WTC11 (cell line): ENCODE data around the gene DOCK1. TPM values are rescaled to one million over a fixed set of nuclear protein-coding genes. Genes with fewer than 3 reads are reported as not detected.

ENCODE experiments used
- ATAC-seq: fragments of 200-7000 bp; cut with Tn5 transposase; 2 replicates; pipeline ENCODE4 v1.10.0; 2021; ENCODE audit warnings: mild to moderate bottlenecking, moderate library complexity
- CTCF ChIA-PET: fragments of 300-600 bp; sonication (Branson Sonifier 250); formaldehyde crosslinking; loops from one replicate; lab custom pipeline; 2021; ENCODE audit warnings: antibody characterized with exemption; lab: Charles Lee
- POLR2A ChIA-PET: fragments of 350-600 bp; sonication (Branson Sonifier 250); formaldehyde crosslinking; loops from one replicate; lab custom pipeline; 2021; ENCODE audit warnings: antibody characterized with exemption; lab: Charles Lee
- DNase-seq: peaks from one replicate; pipeline ENCODE4 v3.0.0; 2021; ENCODE audit warnings: low spot score
- H3K27ac Mint-ChIP-seq: 2 replicates; pipeline ENCODE4 v1.8.0; 2021; ENCODE audit warnings: mixed read lengths
- H3K27me3 Mint-ChIP-seq: 2 replicates; pipeline ENCODE4 v1.8.0; 2021; ENCODE audit warnings: low read depth, mild to moderate bottlenecking, moderate library complexity, mixed read lengths
- H3K36me3 Mint-ChIP-seq: 2 replicates; pipeline ENCODE4 v1.8.0; 2021; ENCODE audit warnings: mixed read lengths
- H3K4me1 Mint-ChIP-seq: 2 replicates; pipeline ENCODE4 v1.8.0; 2022; ENCODE audit warnings: mixed read lengths
- H3K4me3 Mint-ChIP-seq: 2 replicates; pipeline ENCODE4 v1.8.0; 2021; ENCODE audit warnings: mild to moderate bottlenecking, moderate library complexity, mixed read lengths
- H3K9me3 Mint-ChIP-seq: 2 replicates; pipeline ENCODE4 v1.8.0; 2021; ENCODE audit warnings: mixed read lengths
- CREB1 ChIP-seq: sonication (generic); formaldehyde crosslinking; IDR thresholded peaks from 2 replicates; pipeline ENCODE4 v1.8.0; 2023; ENCODE audit warnings: mild to moderate bottlenecking, missing genetic modification reagents
- FOXJ3 ChIP-seq: sonication (generic); formaldehyde crosslinking; IDR thresholded peaks from 2 replicates; pipeline ENCODE4 v1.9.0; 2021; ENCODE audit warnings: missing genetic modification reagents, mild to moderate bottlenecking, borderline replicate concordance
- FOXP4 ChIP-seq: sonication (generic); formaldehyde crosslinking; IDR thresholded peaks from 2 replicates; pipeline ENCODE4 v1.8.0; 2022; ENCODE audit warnings: mild to moderate bottlenecking, missing genetic modification reagents
- KAT7 ChIP-seq: sonication (generic); formaldehyde crosslinking; IDR thresholded peaks from 2 replicates; pipeline ENCODE4 v1.8.1; 2023; ENCODE audit warnings: missing genetic modification reagents, mild to moderate bottlenecking, borderline replicate concordance
- MXD4 ChIP-seq: fragments of 250-450 bp; sonication (Bioruptor Pico); IDR thresholded peaks from 2 replicates; pipeline ENCODE4 v1.8.0; 2021; ENCODE audit warnings: mild to moderate bottlenecking, moderate library complexity, borderline replicate concordance
- NFATC4 ChIP-seq: fragments of 250-450 bp; sonication (Bioruptor Pico); IDR thresholded peaks from 2 replicates; pipeline ENCODE4 v1.9.0; 2021; ENCODE audit warnings: mild to moderate bottlenecking
- NFE2L1 ChIP-seq: sonication (generic); formaldehyde crosslinking; IDR thresholded peaks from 2 replicates; pipeline ENCODE4 v1.8.1; 2023; ENCODE audit warnings: missing genetic modification reagents
- PRDM15 ChIP-seq: sonication (generic); formaldehyde crosslinking; IDR thresholded peaks from 2 replicates; pipeline ENCODE4 v1.8.0; 2022; ENCODE audit warnings: missing genetic modification reagents
- RELA ChIP-seq: sonication (generic); formaldehyde crosslinking; IDR thresholded peaks from 2 replicates; pipeline ENCODE4 v1.8.1; 2022; ENCODE audit warnings: missing genetic modification reagents, mild to moderate bottlenecking, borderline replicate concordance
- RORB ChIP-seq: fragments of 250-450 bp; sonication (Bioruptor Pico); IDR thresholded peaks from 2 replicates; pipeline ENCODE4 v1.9.0; 2021; ENCODE audit warnings: mild to moderate bottlenecking
- SMAD3 ChIP-seq: sonication (generic); formaldehyde crosslinking; IDR thresholded peaks from 2 replicates; pipeline ENCODE4 v1.8.0; 2022; ENCODE audit warnings: missing genetic modification reagents, mild to moderate bottlenecking, borderline replicate concordance
- ZNF121 ChIP-seq: sonication (generic); formaldehyde crosslinking; IDR thresholded peaks from 2 replicates; pipeline ENCODE4 v1.8.0; 2023; ENCODE audit warnings: missing genetic modification reagents
- ZNF138 ChIP-seq: sonication (generic); formaldehyde crosslinking; conservative IDR thresholded peaks from 2 replicates; pipeline ENCODE4 v1.8.1; 2022; ENCODE audit warnings: mild to moderate bottlenecking, moderate library complexity, missing genetic modification reagents
- ZNF423 ChIP-seq: fragments of 250-450 bp; sonication (Bioruptor Pico); IDR thresholded peaks from 2 replicates; pipeline ENCODE4 v2.1.2; 2022; ENCODE audit warnings: mild to moderate bottlenecking, moderate library complexity
- ZNF671 ChIP-seq: fragments of 250-450 bp; sonication (Bioruptor Pico); IDR thresholded peaks from 2 replicates; pipeline ENCODE4 v1.8.0; 2021; ENCODE audit warnings: mild to moderate bottlenecking
- total RNA-seq: library from RNA; stranded (reverse); gene quantifications from 3 replicates; pipeline ENCODE4 v1.2.3, GENCODE V29; 2021
- TF ChIP-seq, protein P1 (sequence below): sonication (generic); formaldehyde crosslinking; conservative IDR thresholded peaks from 2 replicates; pipeline ENCODE4 v1.8.1; 2022; ENCODE audit warnings: mild to moderate bottlenecking, missing genetic modification reagents
- TF ChIP-seq, protein P2 (sequence below): sonication (generic); formaldehyde crosslinking; IDR thresholded peaks from 2 replicates; pipeline ENCODE4 v1.8.1; 2022; ENCODE audit warnings: mild to moderate bottlenecking, moderate library complexity, missing genetic modification reagents
- TF ChIP-seq, protein P3 (sequence below): fragments of 250-450 bp; sonication (Bioruptor Pico); IDR thresholded peaks from 2 replicates; pipeline ENCODE4 v1.9.0; 2021; ENCODE audit warnings: mild to moderate bottlenecking
- TF ChIP-seq, protein P4 (sequence below): sonication (generic); formaldehyde crosslinking; IDR thresholded peaks from 2 replicates; pipeline ENCODE4 v1.8.1; 2023; ENCODE audit warnings: mild to moderate bottlenecking, missing genetic modification reagents, borderline replicate concordance
- TF ChIP-seq, protein P5 (sequence below): fragments of 250-450 bp; sonication (Bioruptor Pico); conservative IDR thresholded peaks from 2 replicates; pipeline ENCODE4 v1.9.0; 2021; ENCODE audit warnings: mild to moderate bottlenecking

DOCK1 gene
- total RNA-seq, 1 experiment from 2014 or later = 52.1 TPM

DNA sequence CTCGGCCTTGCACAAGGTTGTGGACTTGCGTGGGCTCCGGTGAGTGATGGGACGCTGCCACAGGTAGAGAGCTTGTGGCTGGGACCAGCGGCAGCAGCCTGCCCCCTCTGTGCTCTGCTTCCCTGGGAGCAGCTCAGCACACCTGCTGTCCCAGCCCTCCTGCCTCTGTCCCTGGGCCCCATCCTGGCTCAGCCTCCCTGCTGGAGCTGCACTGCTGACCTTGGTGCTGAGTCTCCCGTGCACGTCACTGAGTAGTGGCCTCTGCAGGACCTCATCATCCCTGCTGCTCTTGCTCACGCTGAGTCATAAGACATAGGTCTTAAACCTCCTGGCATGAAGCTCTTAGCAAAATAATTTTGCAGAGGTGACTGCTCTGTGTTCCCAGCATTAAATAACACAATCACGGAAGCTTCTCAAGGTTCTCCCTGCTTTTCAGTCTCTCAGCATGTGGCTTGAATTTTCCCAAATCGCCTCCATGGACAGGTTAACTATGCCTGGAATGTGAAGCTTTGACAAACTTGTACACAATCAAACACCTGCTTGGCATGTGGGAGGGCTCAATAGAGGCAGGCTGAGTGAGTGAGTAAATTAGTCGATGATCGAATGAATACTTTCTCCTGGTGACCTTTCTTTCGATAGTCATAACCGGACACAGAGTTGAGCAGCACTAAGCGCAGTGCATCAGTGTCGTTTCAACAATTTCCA lies 580.1 kb downstream of the DOCK1 start:
- POLR2A ChIA-PET = no interaction called here
- Mint-ChIP-seq H3K9me3 (0 out of 2 replicates have a peak, but pooled peaks cover 4% of the 10 kb centered on the region), H3K27ac (no peak overlapping the region), H3K36me3 (no peaks in the 10 kb centered on the region), H3K27me3 (no peaks in the 10 kb centered on the region), H3K4me3 (no peak overlapping the region), H3K4me1 (peaks cover 14% of the 10 kb centered on the region)
- DNase-seq (peak; percentile 33), ATAC-seq (peak; percentile 89)
- CTCF ChIA-PET = interaction anchor here (1.0 to 1.7 kb wide), 4 partner anchors 39 to 210 kb away, joined by 3 to 5 read pairs (median 3); no protein-coding TSS in a partner anchor
- TF ChIP-seq FOXP4 (CRISPR knock-in tag) (peak; percentile 45; the same call in 1 of the 2 replicates), ZNF138 (CRISPR knock-in tag) (no peak), ZNF423 (CRISPR knock-in tag) (peak; percentile 64)

DNA sequence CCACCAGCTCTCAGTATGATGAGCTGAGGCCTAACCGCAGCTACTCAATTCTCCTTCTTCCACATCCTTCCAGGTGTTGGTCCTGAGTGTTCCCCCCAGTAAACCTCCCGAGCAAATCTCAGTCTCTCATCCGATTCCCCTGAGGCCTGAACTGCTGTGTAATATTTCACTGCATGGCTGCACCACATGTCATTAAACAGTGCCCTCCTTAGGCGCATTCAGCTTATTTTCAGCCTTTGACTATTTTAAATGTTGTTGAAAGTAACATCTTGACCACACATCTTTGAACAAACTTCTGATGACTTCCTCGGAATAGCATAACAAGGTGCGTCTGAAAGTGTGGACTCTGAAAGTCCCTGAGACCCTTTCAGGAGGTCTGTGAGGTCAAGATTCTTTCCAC lies 581.1 kb downstream of the DOCK1 start:
- no peak overlapping the region for H3K27ac Mint-ChIP-seq
- H3K27me3 Mint-ChIP-seq = no peaks in the 10 kb centered on the region
- ChIA-PET CTCF (interaction anchor here (1.0 to 1.7 kb wide), 2 partner anchors 38 to 209 kb away, joined by 3 to 5 read pairs; no protein-coding TSS in a partner anchor), POLR2A (no interaction called here)
- peaks cover 14% of the 10 kb centered on the region for H3K4me1 Mint-ChIP-seq
- DNase-seq (no peak), ATAC-seq (no peak)
- H3K36me3 Mint-ChIP-seq = no peaks in the 10 kb centered on the region
- H3K9me3 Mint-ChIP-seq = 0 out of 2 replicates have a peak, but pooled peaks cover 4% of the 10 kb centered on the region
- H3K4me3 Mint-ChIP-seq = no peak overlapping the region
- no peak for TF ChIP-seq SMAD3
- TF ChIP-seq RELA = no peak
- TF ChIP-seq KAT7 (CRISPR knock-in tag) = no peak
- TF ChIP-seq ZNF671 (CRISPR knock-in tag) = no peak
- no peak for TF ChIP-seq ZNF121
- TF ChIP-seq, protein P1, sequence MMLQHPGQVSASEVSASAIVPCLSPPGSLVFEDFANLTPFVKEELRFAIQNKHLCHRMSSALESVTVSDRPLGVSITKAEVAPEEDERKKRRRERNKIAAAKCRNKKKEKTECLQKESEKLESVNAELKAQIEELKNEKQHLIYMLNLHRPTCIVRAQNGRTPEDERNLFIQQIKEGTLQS (CRISPR knock-in tag) = no peak
- TF ChIP-seq, protein P2, sequence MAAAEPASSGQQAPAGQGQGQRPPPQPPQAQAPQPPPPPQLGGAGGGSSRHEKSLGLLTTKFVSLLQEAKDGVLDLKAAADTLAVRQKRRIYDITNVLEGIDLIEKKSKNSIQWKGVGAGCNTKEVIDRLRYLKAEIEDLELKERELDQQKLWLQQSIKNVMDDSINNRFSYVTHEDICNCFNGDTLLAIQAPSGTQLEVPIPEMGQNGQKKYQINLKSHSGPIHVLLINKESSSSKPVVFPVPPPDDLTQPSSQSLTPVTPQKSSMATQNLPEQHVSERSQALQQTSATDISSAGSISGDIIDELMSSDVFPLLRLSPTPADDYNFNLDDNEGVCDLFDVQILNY (CRISPR knock-in tag) = no peak
- TF ChIP-seq, protein P3, sequence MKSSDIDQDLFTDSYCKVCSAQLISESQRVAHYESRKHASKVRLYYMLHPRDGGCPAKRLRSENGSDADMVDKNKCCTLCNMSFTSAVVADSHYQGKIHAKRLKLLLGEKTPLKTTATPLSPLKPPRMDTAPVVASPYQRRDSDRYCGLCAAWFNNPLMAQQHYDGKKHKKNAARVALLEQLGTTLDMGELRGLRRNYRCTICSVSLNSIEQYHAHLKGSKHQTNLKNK = no peak
- TF ChIP-seq, protein P4, sequence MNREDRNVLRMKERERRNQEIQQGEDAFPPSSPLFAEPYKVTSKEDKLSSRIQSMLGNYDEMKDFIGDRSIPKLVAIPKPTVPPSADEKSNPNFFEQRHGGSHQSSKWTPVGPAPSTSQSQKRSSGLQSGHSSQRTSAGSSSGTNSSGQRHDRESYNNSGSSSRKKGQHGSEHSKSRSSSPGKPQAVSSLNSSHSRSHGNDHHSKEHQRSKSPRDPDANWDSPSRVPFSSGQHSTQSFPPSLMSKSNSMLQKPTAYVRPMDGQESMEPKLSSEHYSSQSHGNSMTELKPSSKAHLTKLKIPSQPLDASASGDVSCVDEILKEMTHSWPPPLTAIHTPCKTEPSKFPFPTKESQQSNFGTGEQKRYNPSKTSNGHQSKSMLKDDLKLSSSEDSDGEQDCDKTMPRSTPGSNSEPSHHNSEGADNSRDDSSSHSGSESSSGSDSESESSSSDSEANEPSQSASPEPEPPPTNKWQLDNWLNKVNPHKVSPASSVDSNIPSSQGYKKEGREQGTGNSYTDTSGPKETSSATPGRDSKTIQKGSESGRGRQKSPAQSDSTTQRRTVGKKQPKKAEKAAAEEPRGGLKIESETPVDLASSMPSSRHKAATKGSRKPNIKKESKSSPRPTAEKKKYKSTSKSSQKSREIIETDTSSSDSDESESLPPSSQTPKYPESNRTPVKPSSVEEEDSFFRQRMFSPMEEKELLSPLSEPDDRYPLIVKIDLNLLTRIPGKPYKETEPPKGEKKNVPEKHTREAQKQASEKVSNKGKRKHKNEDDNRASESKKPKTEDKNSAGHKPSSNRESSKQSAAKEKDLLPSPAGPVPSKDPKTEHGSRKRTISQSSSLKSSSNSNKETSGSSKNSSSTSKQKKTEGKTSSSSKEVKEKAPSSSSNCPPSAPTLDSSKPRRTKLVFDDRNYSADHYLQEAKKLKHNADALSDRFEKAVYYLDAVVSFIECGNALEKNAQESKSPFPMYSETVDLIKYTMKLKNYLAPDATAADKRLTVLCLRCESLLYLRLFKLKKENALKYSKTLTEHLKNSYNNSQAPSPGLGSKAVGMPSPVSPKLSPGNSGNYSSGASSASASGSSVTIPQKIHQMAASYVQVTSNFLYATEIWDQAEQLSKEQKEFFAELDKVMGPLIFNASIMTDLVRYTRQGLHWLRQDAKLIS (CRISPR knock-in tag) = no peak
- TF ChIP-seq, protein P5, sequence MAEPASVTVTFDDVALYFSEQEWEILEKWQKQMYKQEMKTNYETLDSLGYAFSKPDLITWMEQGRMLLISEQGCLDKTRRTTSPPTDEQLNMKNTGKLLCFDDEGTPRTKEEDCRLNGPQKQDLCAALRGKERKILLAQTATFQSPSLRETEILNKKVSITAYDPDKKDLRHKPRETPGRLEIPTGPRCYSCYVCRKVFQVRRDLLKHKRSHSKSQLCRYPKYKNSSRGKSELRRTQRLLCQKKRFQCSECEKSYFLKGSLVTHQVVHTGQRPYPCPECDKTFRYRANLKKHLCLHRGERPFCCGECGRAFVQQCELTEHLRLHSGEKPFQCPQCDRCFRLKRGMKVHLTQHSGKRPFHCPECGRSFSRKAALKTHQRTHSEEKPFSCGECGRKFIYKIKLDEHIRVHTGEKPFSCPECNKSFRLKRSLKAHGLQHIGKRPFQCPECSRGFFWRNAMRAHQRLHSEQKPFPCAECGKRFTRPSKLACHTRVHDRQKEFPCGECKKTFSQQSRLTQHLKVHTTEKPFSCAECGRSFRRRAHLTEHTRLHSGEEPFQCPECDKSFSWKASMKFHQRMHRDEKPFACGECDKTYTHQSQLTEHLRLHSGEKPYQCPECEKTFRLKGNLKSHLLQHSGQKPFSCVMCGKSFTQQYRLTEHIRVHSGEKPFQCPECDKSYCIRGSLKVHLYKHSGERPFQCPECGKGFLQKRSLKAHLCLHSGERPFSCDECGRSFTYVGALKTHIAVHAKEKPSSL = no peak
- TF ChIP-seq FOXJ3 (CRISPR knock-in tag) = no peak
- no peak for TF ChIP-seq CREB1 (CRISPR knock-in tag)
- TF ChIP-seq NFATC4 (CRISPR knock-in tag) = no peak
- TF ChIP-seq PRDM15 = no peak
- no peak for TF ChIP-seq MXD4 (CRISPR knock-in tag)
- no peak for TF ChIP-seq RORB (CRISPR knock-in tag)
- no peak for TF ChIP-seq NFE2L1 (CRISPR knock-in tag)
